Hematopoietic multipotent progenitor cell treated with erythropoietin and hydrocortisone succinate and interleukin-3 and kit ligand, for 6 days (in vitro differentiated cells): Measurements from ENCODE around the gene KLRC3.
"Not testable (repeated sequence)": the region's sequence is repeated elsewhere in the genome, so short reads cannot be mapped to it uniquely, and the experiment has no call there.

Experiments used
- DNase-seq: peaks from one replicate; pipeline ENCODE4 v3.0.0-alpha.2; 2015

The KLRC3 gene

GRCh38 chr12:10398168-10398567 is 22.2 kb downstream of the KLRC3 start:
- no peak for DNase-seq

GRCh38 chr12:10397296-10397695 is 23.1 kb downstream of the KLRC3 start:
- DNase-seq = no peak

GRCh38 chr12:10396176-10396575 is 24.2 kb downstream of the KLRC3 start:
- not testable (repeated sequence) for DNase-seq

GRCh38 chr12:10395390-10395998 is 24.9 kb downstream of the KLRC3 start:
- peak; percentile 42 for DNase-seq

GRCh38 chr12:10394531-10395152 is 25.8 kb downstream of the KLRC3 start:
- DNase-seq = not testable (repeated sequence)

- no peak for DNase-seq
Measured at GRCh38 chr12:10393291-10393690, 27.1 kb downstream of the KLRC3 start.

GRCh38 chr12:10392394-10392930 is 27.9 kb downstream of the KLRC3 start:
- DNase-seq = peak; percentile 90

GRCh38 chr12:10390991-10391390 is 29.4 kb downstream of the KLRC3 start:
- DNase-seq = not testable (repeated sequence)

GRCh38 chr12:10389904-10390303 is 30.5 kb downstream of the KLRC3 start, which contains the start of gene KLRK1:
TSS of gene KLRK1 (minus strand) at chr12:10390041. CDS start at chr12:10388810, 1,231 bp downstream.
- DNase-seq = no peak

- DNase-seq = no peak
Measured at GRCh38 chr12:10388624-10389413, 31.6 kb downstream of the KLRC3 start.

- DNase-seq = not testable (repeated sequence)
Measured at GRCh38 chr12:10387498-10387897, 32.9 kb downstream of the KLRC3 start.

GRCh38 chr12:10386857-10387256 is 33.5 kb downstream of the KLRC3 start:
- no peak for DNase-seq

GRCh38 chr12:10385166-10385613 is 35.2 kb downstream of the KLRC3 start:
- DNase-seq = no peak

GRCh38 chr12:10384191-10384590 is 36.2 kb downstream of the KLRC3 start:
- DNase-seq = no peak

- DNase-seq = no peak
Measured at GRCh38 chr12:10381928-10382628, 38.3 kb downstream of the KLRC3 start.

- DNase-seq = not testable (repeated sequence)
Measured at GRCh38 chr12:10378737-10379136, 41.7 kb downstream of the KLRC3 start.

- DNase-seq = no peak
Measured at GRCh38 chr12:10374624-10375018, 45.8 kb downstream of the KLRC3 start.

GRCh38 chr12:10372559-10372958 is 47.8 kb downstream of the KLRC3 start:
- DNase-seq = peak; percentile 29

GRCh38 chr12:10371893-10372535 is 48.4 kb downstream of the KLRC3 start:
- DNase-seq = not testable (repeated sequence)

GRCh38 chr12:10369557-10370415 is 50.6 kb downstream of the KLRC3 start:
- DNase-seq = no peak
